ELF-1 (cell line): Measurements from ENCODE around the gene SMIM24.
A peak's percentile ranks its signal among the peaks of the same experiment; 100 is the strongest.
"Not testable (repeated sequence)": the region's sequence is repeated elsewhere in the genome, so short reads cannot be mapped to it uniquely, and the experiment has no call there.

ENCODE experiments used
- DNase-seq: peaks from one replicate; pipeline ENCODE4 v3.0.0-alpha.2; 2016; ENCODE audit warnings: low read depth, low spot score

SMIM24 gene

DNA sequence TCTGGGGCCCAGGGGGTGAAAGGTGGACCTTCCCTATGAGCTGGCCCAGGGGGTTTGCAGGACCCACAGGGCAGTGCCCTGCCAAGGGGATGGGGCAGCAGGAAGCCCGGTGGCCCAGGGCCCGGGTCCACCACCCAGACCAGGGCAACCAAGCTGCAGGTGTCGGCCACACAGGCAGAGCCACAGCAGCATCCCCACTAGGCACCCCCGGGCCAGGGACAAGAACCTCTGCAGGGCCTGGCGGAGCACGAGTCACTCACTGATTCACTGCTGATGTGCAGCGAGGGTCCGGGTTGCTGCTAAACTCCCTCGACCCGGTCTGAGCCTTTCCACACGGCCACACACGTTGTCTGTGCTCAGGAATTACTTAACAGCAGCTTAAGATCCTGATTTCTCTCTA is 34.6 kb upstream of the SMIM24 start:
- DNase-seq: no peak

DNA sequence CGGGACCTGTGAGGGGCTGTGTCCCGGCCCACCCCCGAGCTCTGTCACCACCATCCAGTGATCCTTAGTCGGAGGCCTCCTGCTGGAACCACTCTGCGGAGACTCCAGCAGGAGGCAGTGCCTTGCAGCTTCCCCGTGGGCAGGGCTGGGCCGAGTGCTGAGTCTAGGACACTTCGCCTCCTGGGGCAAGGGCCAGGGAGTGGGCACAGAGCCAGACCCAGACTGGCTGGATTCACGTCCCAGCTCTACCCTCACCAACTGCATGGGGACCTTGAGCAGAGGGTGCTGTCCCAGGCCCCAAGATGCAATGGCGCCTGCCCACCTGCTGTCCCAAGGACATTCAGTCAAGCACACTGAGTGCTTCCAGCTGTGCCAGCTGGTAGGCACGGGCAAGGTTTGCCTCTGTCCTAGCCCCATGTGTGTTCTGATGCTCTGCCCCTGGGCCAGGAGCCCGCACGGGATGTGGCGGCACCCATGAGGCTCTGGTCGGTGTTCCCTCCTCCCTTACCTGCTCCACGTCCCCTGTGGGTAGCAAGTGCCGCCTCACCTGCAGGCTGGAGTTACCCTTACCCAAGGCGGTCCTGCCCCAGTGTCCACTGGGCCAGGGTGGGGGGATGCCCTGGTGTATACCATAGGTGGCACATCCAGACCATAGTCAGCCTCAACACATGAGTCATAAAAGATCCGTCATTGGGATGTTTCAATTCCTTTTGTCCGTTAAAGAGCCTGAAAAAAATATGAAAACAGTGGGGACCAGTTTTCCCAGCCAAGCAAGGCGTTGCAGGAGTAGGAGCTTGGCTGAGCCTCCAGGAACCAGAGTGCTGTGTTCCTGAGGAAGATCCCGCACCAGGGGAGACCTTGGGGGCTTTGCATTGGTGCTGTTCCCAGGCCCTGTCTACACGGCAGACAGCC is 33.2 kb upstream of the SMIM24 start:
- no peak for DNase-seq

DNA sequence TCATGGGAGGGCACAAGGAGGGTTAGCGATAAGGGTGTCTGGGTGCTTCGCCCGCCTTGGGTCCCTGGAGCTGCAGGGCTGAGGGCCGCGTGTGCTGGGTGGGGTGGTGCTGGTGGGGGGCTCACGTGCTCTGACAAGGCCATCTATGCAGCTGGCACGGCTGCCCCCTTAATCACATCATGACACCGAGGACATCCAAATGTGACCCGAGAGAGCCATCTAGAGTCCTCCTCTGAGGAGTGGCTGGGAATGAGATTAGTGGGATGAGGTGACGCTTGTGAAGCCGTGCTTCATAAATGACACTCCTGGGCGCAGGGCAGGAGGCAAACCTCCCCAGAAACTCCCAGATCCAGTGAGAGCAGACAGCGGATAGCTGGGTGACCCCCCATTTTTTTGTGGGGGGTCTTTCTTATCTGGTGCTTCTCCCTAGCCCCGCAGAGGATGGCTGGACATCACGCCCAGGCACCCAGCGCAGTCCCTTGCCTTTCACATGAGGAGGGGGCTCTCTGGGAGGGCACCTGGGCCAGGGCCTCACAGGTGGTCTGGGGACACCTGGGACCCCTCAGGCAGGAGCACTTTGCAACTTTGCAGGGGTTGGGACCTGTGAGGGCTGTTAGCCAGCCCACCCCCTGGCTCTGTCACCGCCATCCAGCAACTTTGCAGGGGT is 32.4 kb upstream of the SMIM24 start:
- no peak for DNase-seq

DNA sequence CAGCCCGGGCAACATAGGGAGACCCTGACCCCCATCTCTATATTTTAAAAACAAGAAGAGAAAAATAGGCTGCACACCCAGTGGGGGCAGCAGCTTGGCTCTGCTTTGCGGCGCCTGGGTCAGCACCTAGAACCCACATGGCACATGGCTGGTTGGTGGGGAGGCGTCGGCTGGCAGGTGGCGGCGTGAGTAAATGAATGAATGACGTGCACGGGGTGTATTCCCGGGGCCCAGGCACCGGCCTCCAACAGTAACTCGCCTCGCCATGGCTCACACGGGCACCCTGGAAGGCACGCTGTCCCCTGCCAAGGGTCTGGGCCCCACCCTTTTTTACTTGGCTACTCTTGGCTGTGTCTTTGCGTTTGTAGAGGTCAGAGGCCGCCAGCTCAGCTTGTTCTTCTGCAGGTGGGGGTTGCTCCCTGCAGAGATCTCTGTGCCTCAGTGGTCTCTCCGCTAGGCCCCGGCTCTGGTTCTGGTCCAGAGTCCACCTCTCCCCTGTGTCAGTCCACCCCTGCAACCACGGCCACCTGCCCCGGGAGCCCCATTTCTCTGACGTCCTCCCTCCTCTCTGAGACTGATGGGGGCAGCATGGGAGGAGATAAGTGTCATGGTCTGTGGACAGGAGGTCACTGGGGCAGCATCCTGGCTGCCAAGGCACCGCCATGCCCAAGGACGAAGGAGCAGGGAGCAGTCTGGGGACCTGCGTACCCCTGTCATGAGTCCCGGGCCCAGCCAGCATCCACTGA is 31.4 kb upstream of the SMIM24 start:
- DNase-seq: no peak

DNA sequence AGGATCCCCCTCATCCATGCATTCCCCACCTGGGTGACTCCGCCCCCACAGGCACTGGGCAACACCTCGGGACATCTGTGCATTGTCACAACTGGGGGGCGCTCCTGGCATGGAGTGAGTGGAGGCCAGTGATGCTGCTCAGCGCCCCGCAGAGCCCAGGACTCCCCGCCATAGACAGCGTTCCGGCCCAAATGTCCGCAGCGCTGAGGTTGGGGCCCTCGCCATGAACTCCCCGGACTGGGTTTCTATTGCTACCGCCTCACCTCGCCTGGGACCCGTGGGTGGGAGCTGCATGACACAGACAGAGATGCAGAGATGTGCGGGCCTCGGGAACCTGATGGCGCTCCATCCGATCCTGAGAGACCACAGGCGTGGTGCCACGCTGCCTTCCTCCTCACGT is 30.4 kb upstream of the SMIM24 start:
- DNase-seq: no peak

DNA sequence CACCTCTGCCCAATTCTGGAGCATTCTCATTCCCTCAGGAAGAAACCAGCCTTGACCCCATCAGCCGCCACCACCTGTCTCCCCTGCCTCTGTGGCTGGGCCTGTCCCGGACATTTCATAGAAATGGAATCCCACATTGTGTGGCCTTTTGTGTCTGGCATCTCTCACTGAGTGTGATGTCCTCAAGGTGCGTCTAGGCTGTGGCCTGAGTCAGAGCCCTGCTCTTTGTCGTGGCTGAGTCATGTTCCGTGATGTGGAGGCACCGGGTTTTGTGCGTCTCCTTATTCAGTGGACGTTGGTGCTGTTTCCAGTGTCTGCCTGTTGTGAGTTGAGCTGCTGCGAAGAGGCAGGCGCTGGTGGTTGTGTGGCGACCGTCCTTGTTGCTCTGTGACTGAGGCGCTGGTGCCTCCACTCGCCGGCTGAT is 29.3 kb upstream of the SMIM24 start:
- DNase-seq: no peak

DNA sequence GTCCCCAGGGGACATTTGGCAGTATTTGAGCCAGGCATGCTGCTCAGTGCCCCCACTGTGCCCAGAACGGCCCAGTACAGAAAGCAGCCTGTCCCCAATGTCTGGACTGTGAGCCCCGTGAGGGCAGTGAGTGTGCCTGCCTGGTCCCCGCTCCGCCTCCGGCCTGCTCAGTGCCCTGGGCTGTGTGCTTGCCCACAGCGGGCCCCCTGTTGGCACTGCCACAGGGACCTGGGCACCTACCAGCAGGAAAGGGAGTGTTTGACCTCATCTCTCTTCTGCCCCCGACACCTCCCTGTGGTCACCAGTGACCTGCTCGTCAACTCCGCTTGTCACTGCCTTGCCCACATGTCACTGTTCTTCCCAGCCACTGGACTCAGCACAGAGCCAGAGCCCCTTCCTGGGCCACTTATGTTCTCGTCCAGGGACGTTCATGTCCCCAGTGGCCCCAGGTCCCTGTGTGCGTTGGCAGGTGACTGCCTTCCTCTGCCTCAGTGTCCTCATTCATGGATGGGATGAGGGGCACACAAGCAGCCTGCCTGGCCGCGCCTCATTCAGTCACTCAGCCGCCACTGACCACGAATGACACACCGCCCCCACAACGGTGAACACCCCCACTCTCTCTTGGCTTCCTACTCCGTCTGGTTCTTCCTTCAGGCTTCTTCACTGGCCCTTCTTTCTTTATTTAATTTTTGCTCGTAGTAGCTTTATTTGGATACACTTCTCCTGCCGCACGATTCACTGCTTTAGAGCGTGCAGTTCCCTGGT is 28.6 kb upstream of the SMIM24 start:
- no peak for DNase-seq

DNA sequence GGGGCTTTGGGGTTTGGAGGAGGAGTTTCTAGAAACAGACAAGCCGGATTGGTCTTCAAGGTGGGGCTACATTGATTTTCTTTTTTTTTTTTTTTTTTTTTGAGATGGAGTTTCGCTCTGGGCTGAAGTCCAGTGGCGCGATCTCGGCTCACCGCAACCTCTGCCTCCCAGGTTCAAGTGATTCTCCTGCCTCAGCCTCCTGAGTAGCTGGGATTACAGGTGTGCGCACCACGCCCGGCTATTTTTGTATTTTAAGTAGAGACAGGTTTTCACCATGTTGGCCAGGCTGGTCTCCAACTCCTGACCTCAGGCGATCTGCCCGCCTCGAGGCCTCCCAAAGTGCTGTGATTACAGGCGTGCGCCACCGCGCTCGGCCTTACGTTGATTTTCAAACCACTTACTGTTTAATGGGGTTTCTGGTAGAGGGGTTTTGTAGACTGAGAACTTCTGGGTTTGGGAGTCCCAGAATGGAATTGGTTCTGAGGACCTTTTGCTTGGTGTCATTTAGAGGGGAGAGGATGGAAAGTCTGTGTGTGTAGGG is 27.9 kb upstream of the SMIM24 start:
- not testable (repeated sequence) for DNase-seq

DNA sequence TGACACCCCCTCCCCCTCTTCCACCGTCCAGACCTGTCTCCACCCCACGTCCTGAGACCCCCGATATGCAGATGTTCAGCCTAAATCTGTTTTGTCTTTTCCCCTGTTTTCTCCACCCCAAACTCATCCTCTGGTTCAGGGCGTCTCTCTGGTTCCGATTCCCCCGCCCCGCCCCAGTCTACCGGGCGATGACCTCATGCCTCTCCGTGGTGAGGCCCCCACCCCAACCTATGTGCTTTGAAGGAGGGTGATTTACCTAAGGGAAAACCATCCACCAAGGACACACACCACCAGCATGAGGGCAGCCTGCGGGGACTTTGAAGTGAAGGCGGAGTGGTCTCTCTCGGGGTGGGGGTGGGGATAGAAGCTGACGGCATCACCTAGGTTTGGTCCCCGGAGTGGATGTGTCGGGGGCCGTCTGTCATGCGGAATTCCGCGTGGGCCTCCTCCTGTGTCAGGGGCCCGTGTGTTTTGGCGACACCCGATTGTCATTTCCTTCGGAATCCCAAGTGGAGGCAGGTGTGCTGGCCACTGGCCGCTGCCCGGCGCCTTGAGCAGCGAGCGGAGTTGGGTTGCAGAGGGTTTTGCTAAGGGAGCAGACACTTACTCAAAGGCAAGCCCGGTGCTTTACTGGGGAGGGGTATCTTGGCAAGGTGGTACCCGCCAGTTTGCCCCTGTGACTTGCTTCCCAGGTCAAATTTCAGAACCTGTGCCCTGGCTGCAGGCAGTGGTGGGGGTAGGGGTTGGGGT is 27.2 kb upstream of the SMIM24 start:
- peak; percentile 42 for DNase-seq

DNA sequence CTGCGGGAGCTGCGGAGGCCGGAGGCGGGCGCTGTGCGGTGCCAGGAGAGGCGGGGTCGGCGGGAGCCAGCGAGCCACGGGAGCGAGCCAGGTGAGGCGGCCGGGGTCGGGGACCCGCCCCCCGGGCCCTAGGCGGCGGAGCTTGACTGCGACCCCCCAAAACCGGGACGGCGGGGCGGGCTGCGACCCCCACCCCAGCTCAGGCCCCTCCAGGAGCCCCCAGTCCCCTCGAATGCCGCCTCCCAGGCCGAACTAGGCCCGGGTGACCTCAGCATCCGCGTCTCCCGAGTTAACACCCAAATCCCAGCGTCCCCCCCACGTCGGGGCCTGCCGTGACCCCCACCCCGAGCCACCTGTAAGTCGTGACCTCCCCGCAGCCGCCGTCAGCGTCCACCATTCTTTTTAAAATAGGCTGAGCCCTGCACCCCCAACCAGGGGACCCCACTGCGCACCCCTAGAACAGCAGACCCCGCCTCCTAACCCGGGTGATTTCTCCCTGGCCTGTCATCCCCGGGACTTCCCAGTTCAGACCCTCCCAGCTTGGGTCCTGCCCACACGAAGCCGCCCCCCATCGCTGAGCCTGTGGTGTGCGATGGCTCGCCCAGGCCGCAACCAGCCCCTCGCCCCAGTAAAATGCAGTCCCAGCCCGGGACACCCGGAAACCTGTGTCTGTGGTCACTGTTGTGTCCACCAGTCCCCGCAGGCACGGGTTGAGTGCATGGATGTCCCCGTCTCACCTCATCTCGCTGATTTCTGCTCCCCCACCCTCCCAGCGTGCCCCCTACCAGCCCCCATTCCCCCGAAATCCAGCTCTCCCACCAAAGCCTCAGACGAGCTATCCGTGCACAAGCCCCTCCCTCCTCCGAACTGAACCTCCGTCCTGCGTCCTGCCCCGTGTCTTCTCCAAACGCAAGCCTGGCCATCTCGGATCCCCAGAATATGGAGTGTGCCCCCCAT is 26.3 kb upstream of the SMIM24 start:
- no peak for DNase-seq

DNA sequence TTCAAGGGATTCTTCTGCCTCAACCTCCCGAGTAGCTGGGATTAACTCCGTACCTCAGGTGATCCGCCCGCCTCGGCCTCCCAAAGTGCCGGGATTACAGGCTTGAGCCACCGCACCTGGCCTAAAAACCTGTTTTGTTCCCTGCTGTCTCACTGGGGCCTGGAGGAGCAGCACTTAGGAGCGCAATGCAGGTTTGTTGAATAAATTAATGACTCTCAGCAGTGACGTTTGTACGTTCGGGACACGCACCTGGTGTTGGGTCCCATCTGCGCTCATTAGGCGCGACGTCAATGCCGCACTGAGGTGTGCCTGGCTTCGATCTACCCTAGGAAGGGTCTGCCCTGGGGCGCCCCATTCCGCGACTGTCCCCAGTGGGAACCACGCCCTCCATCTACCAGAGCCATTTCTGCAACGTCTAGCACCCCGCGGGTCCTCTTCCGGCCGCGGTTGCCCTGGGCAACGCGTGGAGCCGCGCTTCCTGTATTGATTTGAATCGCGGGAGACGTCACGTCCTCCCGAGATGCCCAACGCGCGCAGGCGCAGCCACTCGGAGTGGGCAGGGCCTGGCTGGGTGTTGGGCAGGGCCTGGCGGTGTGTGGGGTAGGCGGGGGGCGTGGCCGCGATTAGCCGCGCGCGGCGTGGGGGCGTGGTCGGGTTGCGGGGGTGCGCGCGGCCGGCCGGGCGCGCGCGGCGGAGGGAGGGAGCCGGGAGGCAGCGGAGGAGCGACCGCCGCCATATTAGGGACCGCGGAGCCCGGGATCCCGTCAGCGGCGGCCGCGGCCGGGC is 25.5 kb upstream of the SMIM24 start, which contains the start of gene FZR1:
FZR1 (plus strand) TSS at position 714 of the 786 bp plus-strand sequence. CDS start 16,679 bp downstream, outside the sequence.
- peak; percentile 98 for DNase-seq

DNA sequence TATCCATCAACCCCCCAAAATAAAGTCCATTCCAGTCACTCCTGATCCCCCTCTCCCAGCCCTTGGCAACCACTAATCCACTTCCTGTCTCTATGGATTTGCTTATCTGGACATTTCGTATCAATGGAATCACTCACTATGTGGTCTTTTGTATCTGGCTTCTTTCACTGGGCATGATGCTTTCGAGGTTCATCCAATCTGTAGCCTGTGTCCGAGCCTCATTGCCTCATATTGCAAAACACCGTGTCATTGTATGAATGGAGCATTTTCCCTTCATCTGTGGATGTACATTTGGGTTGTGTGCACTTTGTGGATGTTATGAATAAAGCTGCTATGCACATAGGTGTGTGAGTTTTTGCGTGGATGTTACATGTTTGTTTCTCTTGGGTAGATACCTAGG is 24.4 kb upstream of the SMIM24 start:
- DNase-seq: no peak

DNA sequence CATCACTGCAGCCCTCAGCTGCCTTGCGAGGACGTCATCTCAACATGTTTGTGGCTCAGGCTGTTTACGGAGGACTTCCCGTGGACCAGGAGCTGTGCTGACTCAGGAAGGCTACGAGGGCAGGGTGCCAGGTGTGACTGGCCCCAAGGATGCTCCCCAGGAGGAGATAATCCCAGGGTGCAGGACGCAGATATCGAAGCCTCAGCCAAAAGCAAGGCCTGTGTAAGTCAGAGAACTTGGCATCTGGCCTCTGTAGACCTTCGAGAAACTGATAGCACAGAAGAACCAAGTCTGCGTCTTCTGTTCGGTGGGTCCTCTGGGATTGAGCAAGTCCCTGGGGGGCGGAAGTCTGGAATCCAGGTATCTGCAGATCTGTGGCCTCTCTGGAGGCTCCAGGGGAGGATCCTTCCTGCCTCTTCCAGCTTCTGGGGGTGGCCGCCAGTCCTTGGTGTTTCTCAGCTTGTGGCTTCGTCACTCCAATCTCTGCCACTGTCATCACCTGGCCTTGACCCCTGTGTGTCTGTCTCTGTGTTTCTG is 22.8 kb upstream of the SMIM24 start:
- no peak for DNase-seq

DNA sequence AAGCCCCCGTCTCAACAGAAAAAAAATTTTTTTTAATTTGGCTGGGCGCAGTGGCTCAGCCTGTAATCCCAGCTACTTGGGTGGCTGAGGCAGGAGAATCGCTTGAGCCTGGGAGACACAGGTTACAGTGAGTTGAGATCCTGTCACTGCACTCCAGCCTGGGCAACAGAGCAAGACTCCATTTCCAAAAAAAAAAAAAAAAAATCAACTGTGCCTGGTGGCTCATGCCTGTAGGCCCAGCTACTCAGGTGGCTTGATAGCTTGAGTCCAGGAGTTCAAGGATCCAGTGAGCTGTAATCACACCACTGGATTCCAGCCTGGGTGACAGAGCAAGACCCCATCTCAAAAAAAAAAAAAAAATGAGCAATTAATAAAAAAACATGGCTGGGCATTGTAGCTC is 21.5 kb upstream of the SMIM24 start:
- DNase-seq: no peak

DNA sequence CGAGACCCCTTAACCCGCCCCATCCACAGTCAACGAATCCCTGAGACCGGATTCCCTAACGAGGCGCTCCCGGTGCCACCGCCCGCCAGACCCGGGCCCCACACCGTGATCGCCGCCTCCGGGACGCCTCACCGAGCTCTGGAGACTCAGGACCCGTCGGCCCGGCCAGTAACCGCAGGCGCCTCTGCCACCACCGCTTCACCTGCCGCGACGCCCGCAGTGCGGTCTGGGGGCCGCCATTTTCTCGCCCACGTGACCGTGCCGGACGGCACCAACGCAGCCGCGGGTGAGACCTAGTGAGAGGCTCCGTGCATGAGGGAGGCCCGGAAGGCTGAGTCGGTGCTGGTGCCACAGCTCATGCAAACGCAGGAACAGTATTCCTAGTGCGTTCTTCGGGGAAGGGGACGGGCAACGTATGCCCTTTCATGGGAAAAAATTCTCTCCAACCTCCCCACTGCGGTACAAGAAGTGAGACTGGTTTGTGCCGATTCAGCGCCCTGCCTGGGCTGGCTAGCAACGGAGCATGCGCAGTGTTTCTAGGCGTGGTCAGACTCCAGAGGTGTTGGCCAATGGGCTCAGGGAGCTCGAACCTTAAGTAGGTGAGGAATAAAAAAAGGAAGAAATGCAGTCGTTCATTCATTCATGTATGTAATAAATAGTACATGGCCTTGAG is 20.2 kb upstream of the SMIM24 start, which contains the start of gene DOHH:
DOHH (minus strand) TSS at position 246 of the 673 bp plus-strand sequence. CDS start 3,860 bp downstream, outside the sequence.
- DNase-seq: peak; percentile 97

DNA sequence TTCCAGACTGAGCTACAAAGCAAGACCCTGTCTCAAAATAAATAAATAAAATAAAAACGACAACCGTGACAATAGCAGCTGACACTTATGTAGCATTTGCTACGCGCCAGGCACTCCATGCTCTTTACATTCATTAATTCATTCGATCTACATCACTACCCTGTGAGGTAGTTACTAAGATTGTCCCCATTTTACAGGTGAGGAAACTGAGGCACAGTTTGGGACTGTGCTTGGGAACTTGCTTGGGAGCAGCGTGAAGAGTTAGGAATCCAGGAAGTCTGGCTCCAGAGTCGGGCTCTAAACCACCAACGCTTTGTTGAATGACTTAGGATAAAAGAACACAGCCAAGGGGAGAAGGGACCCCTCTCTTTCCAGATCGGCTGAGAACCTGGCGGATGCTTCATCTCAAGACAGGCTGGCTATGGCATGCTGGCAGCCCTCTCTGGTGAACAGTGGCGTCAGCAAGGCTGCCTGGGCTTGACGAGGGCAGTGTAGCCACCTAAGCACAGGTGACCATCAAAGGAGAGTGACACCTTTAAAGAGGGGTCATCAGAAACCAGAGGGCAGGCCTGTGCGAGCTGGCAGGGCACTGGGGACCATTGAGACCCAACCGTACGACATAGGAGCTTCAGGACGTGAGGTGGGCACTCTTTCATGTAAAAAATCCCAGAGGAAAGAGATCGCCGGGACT is 19.6 kb upstream of the SMIM24 start:
- DNase-seq: no peak
